GM12875 (cell line): ENCODE results near the gene GEMIN4.
A peak's percentile ranks its signal among the peaks of the same experiment; 100 is the strongest.

Experiments
- H3K4me3 ChIP-seq: one replicate; pipeline ENCODE4 v1.5.1; 2011; ENCODE audit warnings: low read depth, low read length, control low read depth
- CTCF ChIP-seq: IDR thresholded peaks from 2 replicates; pipeline ENCODE4 v1.5.1; 2011; ENCODE audit warnings: low read depth, mild to moderate bottlenecking, control low read depth, inconsistent platforms, low read length, moderate library complexity, borderline replicate concordance; ENCODE audit not compliant: insufficient read depth

The GEMIN4 gene

GRCh38 chr17:733743-734142 is 18.3 kb downstream of the GEMIN4 start:
- TF ChIP-seq CTCF, result no peak
- H3K4me3 ChIP-seq, result no peak overlapping the region

- H3K4me3 ChIP-seq, result peak overlapping the region; percentile 79
- TF ChIP-seq CTCF, result no peak
Observed at GRCh38 chr17:732902-733720, 19.0 kb downstream of the GEMIN4 start.

- peak within 1 kb of the TSS; percentile 79 for H3K4me3 ChIP-seq
- no peak for TF ChIP-seq CTCF
Observed at GRCh38 chr17:732067-732901, 19.8 kb downstream of the GEMIN4 start, which contains the start of gene TLCD3A. TSS of gene TLCD3A (plus strand) at chr17:732596. CDS start at chr17:732648, 52 bp downstream.

- H3K4me3 ChIP-seq, result peak overlapping the region; percentile 79
Observed at GRCh38 chr17:731644-732066, 20.4 kb downstream of the GEMIN4 start.

GRCh38 chr17:728911-729310 is 23.2 kb downstream of the GEMIN4 start:
- no peak for TF ChIP-seq CTCF
- H3K4me3 ChIP-seq, result no peak overlapping the region

More at GRCh38 chr17:731644-732066, 20.4 kb downstream of the GEMIN4 start:
- TF ChIP-seq CTCF, result no peak

- no peak overlapping the region for H3K4me3 ChIP-seq
Observed at GRCh38 chr17:726271-726919, 25.7 kb downstream of the GEMIN4 start.

More at GRCh38 chr17:726271-726919, 25.7 kb downstream of the GEMIN4 start:
- no peak for TF ChIP-seq CTCF
